ENCODE measurements around the gene DMRT2.

DNA sequence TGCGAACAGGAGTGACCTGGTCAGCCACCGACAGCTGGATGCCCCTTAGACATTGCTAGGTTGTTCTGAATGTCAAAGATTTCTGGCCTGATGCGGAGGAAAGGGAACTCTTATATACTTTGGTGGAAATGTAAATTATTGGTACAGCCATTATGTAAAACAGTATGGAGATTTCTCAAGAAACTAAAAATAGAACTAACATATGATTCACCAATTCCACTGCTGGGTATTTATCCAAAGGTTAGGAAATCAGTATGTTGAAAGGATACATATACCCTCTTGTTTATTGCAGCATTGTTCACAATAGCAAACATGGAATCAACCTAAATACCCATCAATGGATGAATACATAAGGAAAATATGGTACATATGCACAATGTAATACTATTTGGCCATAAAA lies 41.9 kb upstream of the DMRT2 start:
- TF ChIP-seq EZH2 (IDR thresholded peaks at IDR 0.05; ENCODE audit: borderline replicate concordance, insufficient read depth, low read depth, low read length, poor library complexity, severe bottlenecking) (no peak), CTCF (IDR thresholded peaks at IDR 0.05) (no peak)
